ENCODE data around the gene PCDH17.

- TF ChIP-seq CTCF (IDR thresholded peaks at IDR 0.05), result no peak
- no peak for TF ChIP-seq POLR2A (IDR thresholded peaks at IDR 0.05)
These were observed 21.9 kb downstream of the PCDH17 start for GRCh38 chr13:57653229-57653989.
